CD4-positive, alpha-beta T cell treated with Interleukin-4 for 4 hours (primary cell): ENCODE data around the gene LIX1L.
"Not testable (repeated sequence)": the region's sequence is repeated elsewhere in the genome, so short reads cannot be mapped to it uniquely, and the experiment has no call there.

ENCODE experiments used
- DNase-seq: peaks from one replicate; pipeline ENCODE4 v3.0.0-alpha.2; 2020

LIX1L gene

DNA sequence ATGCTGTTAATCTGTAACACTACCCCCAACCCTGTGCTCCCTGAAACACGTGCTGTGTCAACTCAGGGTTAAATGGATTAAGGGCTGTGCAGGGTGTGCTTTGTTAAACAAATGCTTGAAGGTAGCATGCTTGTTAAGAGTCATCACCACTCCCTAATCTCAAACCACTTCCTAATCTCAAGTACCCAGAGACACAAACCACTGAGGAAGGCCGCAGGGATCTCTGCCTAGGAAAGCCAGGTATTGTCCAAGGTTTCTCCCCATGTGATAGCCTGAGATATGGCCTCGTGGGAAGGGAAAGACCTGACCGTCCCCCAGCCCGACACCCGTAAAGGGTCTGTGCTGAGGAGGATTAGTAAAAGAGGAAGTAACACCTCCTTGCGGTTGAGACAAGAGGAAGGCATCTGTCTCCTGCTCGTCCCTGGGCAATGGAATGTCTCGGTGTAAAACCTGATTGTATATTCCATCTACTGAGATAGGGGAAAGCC lies 25.3 kb downstream of the LIX1L start:
- DNase-seq, result peak; percentile 65

DNA sequence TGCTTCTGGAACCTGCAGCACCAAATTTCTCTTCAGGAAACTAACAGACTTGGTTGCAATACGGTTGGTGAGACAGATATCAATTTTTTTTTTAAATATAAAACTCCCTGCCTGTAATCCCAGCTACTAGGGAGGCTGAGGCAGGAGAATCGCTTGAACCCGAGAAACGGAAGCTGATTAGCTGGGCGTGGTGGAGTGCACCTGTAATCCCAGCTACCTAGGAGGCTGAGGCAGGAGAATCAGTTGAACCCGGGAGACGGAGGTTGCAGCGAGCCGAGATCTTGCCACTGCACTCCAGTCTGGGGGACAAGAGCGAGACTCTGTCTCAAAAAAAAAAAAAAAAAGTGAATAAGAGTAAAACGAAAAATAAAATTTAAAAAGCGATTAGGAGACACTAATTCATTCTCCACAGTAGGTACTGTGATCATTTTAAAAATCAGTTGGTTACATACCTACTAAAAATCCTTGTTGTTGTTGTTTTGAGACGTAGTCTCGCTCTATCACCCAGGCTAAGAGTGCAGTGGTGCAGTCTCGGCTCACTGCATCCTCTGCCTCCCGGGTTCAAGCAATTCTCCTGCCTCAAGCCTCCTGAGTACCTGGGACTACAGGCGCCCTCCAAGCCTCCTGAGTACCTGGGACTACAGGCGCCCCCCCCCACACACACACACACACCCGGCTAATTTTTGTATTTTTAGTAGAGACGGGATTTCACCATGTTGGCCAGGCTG lies 29.7 kb downstream of the LIX1L start:
- no peak for DNase-seq

DNA sequence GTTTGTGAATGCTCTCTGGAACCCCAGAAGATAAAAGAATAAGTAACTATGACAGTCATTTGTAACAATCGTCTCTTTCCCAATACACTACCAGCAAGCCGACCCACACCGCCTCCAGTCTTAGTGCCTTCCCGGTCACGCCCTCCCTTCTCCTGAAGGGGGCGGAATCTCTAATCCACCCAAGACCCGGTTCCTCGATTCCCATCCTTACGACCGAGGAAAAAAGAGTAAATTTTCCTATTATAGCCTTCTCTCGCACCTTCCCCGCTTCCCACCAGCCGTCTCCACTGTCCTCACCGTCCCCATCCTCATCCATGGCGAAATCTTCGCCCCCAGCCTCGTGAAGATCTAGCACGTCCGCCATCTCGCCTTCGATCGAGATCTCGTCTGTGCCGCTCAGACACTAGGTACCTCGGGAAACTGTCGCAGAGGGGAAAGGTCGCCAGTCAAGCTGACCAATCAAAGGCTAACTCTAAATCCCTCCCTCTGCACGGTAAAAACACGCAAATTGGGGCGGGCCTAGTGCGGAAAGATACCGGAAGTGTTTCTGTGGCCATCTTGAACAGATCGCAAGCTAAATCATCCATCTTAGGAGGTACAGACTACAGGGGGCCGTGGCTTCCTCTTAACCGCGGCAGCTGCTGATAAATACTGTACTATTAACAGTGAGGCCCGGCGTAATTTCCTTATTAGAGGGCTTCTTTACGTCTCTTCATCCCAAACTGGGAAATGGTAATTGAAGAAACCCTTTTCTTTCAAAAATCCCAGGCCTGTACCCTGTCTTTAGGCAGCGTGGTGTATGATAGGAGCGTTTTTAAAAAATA lies 30.5 kb downstream of the LIX1L start, which contains the start of gene RBM8A:
TSS of gene RBM8A (minus strand) at position 422 of the 824 bp plus-strand sequence. CDS start at position 364, 58 bp downstream.
- peak; percentile 98 for DNase-seq

DNA sequence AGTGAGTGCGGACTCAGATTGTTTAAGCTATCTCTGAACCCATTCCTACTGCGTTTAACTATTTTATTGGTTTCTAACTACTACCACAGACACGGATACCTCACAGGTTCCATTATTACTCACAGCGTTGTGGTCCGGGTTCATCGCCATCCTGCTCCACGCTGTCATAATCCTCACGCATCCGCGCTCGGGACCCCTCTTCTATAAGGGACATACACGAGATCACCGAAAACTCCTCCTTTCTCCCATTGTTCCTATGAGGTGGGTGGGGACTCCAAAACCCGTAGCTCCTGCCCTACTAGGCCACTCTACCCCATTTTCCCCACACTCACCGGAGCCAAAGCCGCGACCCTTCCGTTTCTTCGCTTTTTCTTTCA lies 31.1 kb downstream of the LIX1L start:
- DNase-seq, result peak; percentile 8

DNA sequence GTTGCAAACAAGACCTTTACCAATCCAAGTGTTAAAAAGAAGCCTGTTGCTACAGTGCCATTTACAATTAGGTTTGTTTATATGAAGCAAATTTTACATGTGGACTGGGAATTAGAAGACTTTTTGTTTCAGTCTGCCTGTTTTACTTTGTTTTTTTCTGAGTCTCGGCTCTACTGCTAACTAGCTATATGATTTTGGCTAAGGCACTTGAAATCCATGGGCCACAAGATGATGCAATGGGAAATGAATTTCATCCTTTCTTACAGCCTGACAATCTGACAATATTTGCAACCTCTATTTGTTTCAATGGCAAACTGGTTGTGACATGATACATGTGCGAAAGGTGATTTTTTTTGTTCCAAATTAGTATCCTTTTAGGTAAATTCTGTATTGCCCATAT lies 35.6 kb downstream of the LIX1L start:
- no peak for DNase-seq

DNA sequence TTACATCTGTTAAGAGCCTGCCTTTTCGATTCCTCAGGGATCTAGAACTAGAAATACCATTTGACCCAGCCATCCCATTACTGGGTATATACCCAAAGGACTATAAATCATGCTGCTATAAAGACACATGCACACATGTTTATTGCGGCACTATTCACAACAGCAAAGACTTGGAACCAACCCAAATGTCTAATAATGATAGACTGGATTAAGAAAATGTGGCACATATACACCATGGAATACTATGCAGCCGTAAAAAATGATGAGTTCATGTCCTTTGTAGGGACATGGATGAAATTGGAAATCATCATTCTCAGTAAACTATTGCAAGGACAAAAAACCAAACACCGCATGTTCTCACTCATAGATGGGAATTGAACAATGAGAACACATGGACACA lies 37.5 kb downstream of the LIX1L start:
- not testable (repeated sequence) for DNase-seq

DNA sequence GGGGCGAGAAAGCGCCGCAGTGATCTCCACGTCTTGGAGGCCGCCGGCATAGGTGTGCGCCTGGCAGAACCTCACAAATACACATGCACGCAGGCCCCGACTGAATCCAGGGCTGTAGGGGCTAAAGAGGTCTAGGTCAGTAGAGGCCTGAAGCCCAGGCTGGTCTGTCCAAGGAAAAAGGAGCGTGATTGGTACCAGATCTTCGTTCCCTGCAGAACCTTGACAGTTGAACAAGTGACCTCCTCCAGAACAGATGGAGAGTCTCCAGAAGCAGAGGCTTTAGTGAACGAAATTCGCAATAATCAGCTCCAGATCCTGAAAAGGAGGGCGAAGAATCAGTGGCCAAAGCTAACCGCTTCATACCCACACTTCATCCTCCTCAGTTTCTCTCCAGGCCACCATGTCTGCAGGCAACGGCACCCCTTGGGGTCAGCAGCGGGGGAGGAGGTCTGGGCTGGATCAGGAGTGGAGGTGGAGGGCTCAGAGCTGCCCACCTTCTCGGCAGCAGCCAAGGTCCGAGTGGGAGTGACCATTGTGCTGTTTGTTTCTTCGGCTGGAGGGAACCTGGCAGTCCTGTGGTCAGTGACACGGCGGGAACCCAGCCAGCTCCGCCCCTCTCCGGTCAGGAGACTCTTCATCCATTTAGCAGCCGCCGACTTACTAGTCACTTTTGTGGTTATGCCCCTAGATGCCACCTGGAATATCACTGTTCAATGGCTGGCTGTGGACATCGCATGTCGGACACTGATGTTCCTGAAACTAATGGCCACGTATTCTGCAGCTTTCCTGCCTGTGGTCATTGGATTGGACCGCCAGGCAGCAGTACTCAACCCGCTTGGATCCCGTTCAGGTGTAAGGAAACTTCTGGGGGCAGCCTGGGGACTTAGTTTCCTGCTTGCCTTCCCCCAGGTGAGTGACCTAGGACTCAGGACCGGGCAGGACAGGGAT lies 38.6 kb downstream of the LIX1L start:
- DNase-seq, result no peak

DNA sequence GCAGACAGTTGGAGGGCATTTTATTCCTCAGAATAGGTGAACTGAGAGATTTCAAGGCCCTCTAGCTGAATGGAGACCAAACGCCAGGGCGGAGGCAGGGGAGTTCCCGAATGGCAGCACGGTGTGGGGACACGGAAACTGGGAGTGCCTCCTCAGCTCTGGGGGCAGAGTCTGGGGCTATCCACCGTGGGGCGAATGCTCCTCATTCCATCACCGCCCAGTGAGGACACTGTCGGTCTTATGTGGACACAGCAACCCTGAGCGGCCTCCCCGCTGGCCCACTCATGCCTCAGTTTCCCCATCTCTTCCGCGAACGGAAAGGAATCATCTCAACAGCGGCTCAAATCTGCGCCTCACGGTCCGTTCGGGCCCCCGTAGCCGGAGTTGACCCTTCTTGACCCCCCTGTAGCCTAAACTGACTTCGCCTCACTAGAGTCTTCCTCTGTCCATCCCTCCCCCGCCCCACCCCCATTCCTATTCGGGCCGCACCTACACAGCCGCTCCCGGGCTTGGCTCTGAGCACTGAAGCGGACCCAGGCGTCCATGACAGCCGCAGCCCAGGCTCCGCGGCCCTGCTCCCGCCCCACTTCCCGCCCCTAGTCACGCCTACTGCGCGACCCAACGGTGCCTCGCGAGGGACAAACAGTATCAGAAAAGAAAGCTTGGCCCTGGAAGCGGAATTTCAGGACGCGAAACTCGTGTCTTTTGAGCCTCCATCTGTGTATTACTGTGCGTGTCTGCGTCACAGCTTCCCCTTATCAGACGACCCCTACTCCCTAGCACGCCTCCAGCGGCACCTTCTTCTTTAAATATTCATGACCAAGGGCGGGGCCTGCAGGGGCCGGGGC lies 39.4 kb downstream of the LIX1L start, which contains the start of gene PEX11B:
TSS of gene PEX11B (minus strand) at position 574 of the 848 bp plus-strand sequence. CDS start at position 545, 29 bp downstream.
- peak; percentile 96 for DNase-seq

DNA sequence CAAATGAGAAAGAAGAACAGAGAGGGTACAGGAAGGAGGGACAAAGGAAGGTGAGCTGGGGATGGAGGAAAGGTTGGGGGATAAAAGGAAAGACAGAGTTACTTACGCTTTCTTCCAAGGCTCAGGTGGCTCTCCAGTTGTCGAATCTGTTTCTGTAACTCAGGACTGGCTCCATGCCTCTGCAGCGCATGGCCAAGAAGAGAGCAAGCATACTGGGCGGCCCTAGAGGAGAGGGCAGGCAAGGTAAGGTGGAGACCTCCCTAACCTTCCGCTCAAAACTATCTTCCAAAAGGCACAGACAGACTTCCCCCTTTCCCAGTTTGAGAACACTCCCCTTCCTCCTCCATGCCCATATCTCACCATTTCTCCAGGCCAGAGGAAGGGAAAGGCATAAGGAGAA lies 40.2 kb downstream of the LIX1L start:
- DNase-seq, result no peak

DNA sequence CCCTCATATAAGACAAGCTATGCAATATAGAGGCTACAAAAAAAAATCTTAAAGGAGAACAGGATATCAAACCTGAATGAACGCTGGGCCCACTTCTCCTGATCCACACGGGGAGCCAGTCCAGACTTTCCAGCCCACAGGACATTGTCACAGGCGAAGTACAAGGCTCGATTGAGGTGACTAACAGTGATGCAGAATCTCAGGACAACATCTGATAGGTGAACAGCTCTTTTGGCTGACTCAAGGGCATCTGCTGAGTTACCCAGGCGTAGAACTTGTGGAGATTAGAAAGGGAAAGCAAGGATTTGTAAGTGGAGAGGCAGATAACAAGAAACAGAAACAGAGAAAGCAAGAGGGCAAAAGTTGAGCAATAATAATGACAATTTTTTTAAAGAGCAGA lies 41.1 kb downstream of the LIX1L start:
- DNase-seq, result no peak

DNA sequence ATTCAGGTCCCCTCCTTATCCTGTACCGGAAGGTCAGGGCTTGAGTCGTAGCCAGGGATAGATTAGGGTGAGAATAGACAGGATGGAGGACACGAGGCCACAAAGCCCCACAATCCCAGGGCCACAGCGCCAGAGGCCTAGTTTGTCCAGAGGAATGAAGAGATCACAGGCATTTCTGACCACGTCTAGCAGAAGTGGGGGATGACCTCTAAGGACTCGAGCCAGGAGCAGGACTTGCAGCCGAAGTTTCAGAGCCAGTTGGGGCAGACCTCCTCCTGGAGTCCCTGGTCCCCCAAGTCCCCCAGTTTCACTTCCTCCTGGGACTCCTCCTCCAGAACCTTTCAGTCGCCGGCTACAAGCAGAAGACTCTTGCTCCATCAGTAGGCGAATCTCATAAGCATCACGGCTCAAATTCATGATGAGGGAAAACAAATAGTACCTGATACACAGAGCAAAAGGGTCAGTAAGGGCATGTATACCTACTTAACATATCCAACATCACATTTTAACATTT lies 45.6 kb downstream of the LIX1L start:
- DNase-seq, result no peak

DNA sequence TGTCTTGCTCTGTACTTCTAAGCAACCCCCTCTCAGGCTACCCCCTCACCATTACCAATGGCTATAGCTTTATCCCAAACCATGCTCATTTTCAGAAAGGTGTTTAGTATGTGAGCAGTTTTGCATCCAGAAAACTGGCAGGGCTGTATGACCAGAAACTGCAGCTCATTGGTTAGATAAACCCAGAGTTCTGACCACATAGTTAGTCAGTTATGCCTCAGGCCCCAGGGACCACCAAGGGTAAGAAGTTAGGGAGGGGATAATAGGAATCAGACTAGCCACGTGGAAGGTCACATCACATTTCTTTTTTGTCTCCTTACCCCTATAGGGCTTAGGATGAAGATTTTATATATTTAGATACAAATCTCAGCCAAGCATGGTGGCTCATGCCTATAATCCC lies 49.2 kb downstream of the LIX1L start:
- no peak for DNase-seq

DNA sequence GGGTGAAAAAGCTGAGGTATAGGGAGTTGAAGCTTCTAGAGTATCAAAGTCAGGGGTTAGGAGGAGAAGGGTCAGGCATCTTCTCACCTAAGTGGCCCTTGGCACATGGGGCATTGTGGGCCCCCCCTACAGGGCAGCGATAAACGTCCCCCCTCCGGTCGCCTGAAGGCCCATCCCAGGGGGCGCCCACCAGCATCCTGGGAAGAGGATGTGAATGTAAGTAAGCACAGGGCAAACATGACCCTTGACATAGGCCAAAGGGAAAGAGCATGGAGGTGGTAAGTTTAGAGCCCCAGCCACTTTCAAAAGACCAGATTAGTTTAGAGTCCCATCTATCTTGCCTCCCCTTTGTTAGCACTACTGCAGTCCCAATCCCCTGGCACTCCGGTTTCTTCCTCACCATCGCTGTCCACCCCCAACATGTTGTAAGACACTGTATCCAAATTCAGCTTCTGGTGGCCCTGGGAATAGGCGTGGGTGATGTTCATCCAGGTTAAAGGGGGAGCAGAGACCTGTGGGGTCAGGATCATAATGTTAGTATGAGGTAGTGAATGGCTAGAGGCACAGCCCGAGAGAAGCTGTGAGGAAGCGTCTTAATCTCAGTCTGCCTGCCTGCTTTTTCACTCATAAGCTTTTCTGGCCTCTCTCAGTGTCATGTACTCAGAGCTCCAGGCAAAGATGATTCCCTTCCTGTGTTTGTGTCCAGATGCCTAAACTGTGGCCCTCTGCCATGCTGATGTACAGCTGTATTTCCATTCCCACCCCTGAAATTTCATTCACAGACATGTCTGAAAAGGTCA lies 50.7 kb downstream of the LIX1L start:
- no peak for DNase-seq

DNA sequence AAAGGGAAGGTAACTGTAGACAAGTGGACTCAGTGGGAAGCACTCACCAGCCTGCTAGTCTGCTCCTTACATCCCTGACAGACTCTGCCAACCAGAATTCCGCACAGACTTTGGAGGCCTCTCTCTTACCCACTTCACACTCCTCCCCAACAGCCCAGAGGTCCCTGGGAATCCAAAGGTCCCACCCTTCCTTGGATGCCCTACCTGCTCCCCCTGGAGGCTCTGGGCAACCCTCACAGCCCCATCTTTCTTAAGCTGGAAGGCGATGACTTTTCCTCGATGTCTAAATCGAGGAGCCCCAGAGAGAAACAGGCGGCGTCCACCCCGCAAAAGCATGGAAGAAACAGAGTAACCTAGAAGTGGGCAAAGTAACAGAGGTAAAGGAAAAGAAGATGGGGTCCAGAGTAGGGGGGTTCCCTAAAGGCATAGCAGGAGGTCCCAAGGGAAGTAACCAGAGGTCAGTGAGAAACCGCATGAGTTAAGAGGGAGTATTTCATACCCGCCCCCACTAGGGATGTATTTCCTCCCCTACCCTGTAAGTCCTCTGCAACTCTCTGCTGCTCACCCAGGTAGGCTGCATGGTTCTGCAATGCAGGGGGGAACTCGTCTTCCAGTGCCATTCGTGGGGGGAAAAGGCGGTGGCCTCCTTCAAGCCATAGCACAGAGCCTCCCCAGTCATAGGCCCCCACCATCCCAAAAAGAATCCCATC lies 56.4 kb downstream of the LIX1L start:
- no peak for DNase-seq

DNA sequence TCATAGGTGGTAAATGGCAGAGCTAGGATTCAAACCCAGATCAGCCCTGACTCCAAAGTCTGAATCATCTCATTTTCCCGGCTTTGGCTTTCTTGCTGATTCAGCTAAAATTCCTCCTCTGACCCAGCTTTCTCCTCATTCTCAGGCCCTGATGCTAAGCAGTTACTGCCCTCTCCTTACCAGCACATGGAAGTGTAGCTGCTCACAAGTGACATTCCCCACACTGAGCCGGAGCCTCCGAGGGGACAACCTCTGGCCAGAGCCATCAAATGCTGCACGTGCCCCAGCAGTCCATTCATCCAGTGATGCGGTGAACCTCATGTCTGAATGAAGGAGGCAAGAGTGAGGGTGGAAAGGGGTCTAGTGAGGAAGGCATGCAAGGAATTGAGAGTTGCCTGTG lies 59.1 kb downstream of the LIX1L start:
- no peak for DNase-seq

DNA sequence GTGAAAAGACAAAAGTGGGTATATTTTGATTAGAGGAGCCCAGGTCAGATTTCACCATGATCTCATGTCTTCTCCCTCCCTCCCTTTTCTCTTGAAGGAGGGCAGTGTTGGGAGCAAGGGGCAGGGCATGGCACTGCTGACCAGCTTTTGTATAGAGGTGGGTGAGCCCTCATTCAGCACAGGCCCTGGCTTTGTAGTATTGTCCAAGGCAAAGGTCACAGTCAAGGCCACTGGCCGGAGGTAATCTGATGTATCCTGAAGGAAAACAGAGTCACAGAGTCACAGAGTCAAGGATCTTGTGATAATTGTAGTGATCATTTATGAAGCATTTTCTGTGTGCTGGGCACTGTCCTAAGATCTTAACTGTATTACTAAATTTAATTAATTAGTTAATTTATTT lies 59.8 kb downstream of the LIX1L start:
- no peak for DNase-seq

DNA sequence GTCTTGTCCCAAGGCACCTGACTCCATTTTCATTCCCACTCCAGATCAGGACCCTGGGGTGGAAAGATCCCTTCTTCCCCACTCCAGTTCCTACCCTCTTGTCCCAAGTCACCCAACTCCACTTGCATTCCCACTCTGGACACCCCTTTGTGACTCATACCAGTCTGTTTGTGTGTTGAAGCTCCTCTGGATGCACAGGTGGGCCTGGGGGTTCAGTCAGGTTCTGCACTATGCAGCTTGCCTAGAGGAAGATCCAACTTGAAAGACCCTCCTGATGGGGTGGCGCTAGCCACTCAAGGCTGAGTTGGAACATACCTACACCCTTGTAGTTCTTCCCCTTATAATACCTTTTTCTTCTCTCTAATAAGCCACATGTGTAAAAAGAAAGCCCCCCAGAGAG lies 62.3 kb downstream of the LIX1L start:
- no peak for DNase-seq

DNA sequence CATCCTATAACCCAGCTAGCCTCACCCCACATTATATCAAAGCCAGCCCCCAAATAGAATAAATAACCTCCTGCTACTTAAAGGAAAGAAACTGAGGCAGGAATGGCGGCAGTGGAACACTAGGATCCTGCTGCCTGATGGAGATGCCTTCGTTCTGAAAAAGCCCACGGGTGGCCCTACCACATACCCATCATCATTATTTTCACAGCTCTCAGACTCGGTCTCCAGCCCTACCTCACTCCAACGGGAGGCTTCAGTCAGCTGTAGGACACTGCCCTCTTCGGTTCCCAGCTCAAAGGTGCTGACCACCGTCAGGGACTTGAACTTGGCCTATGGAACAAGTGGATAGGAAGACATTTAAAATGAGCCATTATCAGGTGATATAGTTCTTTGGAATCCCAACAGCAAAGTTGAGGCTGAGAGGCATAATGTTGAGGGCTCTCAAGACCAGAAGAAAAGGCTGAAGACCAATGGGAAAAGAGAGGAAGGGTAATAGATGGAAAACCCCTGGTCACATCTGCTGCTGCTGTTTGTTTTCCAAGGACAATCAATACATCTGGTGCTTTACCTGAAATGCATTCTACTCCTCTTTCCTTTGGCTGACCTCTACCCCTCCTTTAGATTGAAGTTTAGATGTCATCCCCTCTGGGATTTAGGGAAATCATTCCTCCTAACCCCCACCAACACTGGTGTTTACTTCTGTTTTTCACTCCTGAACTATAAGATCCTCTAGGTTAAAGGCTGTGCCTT lies 64.3 kb downstream of the LIX1L start:
- no peak for DNase-seq

DNA sequence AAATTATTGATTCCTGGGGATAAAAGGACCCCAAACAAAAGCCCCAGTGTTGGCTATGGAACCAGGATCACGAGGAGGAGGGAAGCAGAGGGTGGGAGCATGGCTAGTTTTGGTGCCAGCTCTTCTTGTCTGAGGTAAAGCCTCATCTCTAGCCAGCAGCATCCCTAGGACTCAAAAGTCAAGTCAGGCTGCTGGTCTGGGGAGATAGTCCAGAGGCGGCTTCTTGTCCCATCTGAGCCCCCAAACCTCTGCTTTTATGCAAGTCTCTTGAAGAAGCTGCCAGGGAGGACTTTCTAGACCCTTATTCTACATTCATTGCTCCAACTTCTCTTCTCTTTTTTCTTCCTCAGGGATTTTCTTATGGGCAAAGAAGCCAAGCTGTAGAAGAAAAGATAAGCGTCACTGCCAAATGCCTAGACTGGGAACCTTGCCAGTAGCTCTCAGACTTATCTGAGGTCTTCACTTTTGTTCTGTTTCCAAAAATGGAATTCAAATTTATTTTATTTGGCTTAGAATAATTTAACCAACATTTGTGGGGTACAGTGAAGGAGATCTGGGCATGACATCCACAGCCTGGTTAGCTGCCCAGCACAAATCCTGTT lies 65.2 kb downstream of the LIX1L start:
- DNase-seq, result no peak
